ENCODE results near the gene FBXO2.

FBXO2 gene

DNA sequence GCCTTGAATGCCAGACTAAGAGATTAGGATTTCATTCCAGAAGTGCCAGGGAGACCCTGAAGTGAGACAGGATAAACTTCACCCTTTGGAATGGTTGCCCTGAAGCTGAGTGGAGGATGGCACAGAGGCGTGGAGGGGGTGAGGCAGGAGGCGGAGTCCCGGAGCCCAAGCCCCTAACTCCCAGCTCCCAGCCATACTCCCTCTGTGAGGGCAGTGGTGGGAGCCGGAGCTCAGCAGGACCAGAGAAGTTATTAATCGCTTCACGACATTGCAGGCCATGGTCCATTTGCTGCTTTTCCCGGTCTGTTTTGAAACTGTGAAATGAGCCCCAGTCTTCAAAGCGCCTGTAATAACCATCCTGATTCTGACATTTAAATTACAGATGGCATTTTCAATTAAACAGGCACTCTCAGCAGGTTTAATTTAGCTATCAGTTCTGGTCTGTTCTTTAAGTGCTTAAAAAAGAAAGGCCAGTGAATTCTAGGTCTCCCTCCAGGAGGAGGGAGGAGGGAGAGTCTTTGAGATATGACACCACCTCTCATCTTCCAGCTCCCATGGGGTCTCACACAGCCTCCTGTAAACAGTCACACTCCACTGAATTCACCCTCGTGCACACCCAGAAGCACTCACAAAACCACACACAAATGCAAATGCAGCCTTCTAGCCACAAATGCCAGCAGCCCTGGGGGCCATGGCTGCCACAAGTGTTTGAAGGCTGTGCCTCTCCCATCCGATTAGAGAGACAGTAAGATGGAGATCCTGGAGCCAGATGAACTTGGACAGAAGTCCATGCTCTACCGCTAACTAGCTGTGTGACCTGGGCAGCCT is 19.6 kb downstream of the FBXO2 start:
- peaks cover 14% of the 10 kb centered on the region for H3K27me3 ChIP-seq (ENCODE audit: control insufficient read depth, insufficient read depth, low read length)
- no peak overlapping the region for H3K4me3 ChIP-seq (ENCODE audit: low read length)
- no peak overlapping the region for H3K9ac ChIP-seq (ENCODE audit: low read length)
- no peaks in the 10 kb centered on the region for H3K9me3 ChIP-seq (ENCODE audit: control insufficient read depth, low read length)
- H3K4me1 ChIP-seq (ENCODE audit: control insufficient read depth, insufficient read depth, low read length), result no peaks in the 10 kb centered on the region
- H3K36me3 ChIP-seq (ENCODE audit: control insufficient read depth, insufficient read depth, low read length), result no peaks in the 10 kb centered on the region

DNA sequence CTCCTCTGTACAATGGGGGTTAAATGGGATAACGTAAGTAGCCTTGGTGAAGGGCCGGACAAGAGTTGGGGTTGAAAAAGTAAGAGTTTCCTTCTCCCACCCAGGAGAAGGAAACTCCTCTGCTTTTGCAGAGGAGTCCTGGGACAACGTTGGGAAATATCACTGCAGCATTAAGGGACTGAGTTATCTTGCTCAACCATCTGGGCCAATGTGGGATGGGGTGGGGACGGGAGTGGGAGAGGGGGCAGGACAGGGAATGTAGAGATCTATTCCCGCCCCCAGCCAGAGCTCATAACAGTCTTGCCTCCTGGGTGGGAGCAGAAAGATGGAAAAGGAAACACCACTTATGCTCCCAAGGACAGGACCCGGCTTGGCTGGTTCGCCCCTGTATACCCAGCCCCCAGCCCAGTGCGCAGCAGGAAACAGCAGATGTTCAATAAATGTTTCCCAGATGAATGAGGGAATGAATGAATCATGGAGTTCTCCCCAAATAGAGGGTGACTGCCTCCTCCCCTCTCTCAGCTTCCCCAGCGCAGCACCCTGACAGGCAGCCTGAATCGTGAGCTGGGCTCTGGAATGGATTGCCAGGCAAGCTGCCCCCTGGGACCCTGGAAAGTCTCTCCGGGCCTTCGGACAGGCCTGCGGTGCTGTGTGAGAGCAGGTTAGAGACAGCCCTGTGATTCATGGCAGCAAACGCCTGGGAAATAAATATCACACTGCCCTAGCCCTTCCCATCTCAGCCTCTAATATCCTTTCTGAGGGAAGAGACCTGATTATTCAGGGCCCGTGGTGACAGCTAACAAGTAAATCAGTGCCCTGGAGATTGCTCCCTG is 24.8 kb downstream of the FBXO2 start:
- Histone ChIP-seq H3K27me3 (ENCODE audit: control insufficient read depth, insufficient read depth, low read length) (no peaks in the 10 kb centered on the region), H3K4me3 (ENCODE audit: low read length) (no peak overlapping the region), H3K4me1 (ENCODE audit: control insufficient read depth, insufficient read depth, low read length) (no peaks in the 10 kb centered on the region), H3K36me3 (ENCODE audit: control insufficient read depth, insufficient read depth, low read length) (no peaks in the 10 kb centered on the region), H3K9me3 (ENCODE audit: control insufficient read depth, low read length) (no peaks in the 10 kb centered on the region), H3K9ac (ENCODE audit: low read length) (no peak overlapping the region)

DNA sequence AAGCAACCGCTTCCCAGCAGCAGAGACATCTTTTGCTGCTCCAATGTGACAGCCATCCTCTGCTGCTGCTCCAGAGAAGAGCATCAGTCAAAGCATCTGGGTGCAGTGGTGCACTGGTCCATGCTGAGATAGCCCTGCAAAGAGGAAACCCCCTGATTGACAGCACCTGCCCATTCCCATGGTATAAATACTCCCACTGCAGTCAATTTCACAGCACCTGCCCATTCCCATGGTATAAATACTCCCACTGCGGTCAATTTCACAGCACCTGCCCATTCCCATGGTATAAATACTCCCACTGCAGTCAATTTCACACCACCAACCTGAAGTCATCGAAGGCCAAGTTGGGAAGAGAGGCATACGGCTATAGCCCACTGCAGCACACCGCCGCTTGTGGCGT is 25.5 kb downstream of the FBXO2 start:
- H3K4me3 ChIP-seq (ENCODE audit: low read length), result no peak overlapping the region

DNA sequence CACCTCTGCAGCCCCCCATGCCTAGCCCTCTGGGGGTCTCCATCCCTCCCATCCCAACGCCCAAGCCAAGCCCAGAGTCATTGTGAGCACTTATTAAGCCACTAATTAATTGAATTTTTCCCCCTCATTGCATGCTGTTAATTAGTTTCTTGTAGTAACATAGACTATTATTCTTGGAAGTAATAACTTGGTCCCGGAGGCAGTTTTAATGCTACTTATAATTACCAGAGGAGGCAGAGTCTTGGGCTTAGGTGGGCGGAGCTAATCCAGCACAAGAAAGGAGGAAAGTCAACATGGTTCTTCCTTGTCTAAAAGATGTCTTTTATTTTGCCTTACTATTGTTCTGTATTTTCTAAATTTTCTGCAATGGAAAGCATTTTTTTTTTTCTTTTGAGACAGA is 27.7 kb downstream of the FBXO2 start:
- Histone ChIP-seq H3K9ac (ENCODE audit: low read length) (no peak overlapping the region), H3K4me3 (ENCODE audit: low read length) (no peak overlapping the region), H3K36me3 (ENCODE audit: control insufficient read depth, insufficient read depth, low read length) (no peaks in the 10 kb centered on the region), H3K9me3 (ENCODE audit: control insufficient read depth, low read length) (no peaks in the 10 kb centered on the region), H3K27me3 (ENCODE audit: control insufficient read depth, insufficient read depth, low read length) (no peaks in the 10 kb centered on the region), H3K4me1 (ENCODE audit: control insufficient read depth, insufficient read depth, low read length) (no peaks in the 10 kb centered on the region)

More for the DNA sequence above, 25.5 kb downstream of the FBXO2 start:
- no peaks in the 10 kb centered on the region for H3K27me3 ChIP-seq (ENCODE audit: control insufficient read depth, insufficient read depth, low read length)
- H3K36me3 ChIP-seq (ENCODE audit: control insufficient read depth, insufficient read depth, low read length), result no peaks in the 10 kb centered on the region
- H3K9ac ChIP-seq (ENCODE audit: low read length), result no peak overlapping the region
- H3K9me3 ChIP-seq (ENCODE audit: control insufficient read depth, low read length), result no peaks in the 10 kb centered on the region
- no peaks in the 10 kb centered on the region for H3K4me1 ChIP-seq (ENCODE audit: control insufficient read depth, insufficient read depth, low read length)

DNA sequence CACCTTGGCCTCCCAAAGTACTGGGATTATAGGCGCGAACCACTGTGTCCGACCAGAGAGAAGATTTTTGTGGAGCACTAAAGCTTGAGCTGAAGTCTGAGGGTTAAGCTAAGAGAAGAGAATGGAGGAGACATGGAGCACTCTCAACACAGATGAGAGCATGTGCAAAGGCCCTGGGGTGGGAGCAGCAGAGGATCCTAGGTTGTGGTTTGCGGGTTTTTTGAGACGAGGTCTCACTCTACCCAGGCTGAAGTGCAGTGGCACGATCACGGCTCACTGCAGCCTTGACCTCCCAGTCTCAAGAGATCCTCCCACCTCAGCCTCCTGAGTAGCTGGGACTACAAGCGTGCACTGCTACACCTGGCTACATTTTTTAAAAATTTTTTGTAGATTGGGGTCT is 30.5 kb downstream of the FBXO2 start:
- Histone ChIP-seq H3K9me3 (ENCODE audit: control insufficient read depth, low read length) (no peaks in the 10 kb centered on the region), H3K36me3 (ENCODE audit: control insufficient read depth, insufficient read depth, low read length) (no peaks in the 10 kb centered on the region), H3K4me1 (ENCODE audit: control insufficient read depth, insufficient read depth, low read length) (no peaks in the 10 kb centered on the region), H3K27me3 (ENCODE audit: control insufficient read depth, insufficient read depth, low read length) (no peaks in the 10 kb centered on the region), H3K9ac (ENCODE audit: low read length) (no peak overlapping the region), H3K4me3 (ENCODE audit: low read length) (no peak overlapping the region)

DNA sequence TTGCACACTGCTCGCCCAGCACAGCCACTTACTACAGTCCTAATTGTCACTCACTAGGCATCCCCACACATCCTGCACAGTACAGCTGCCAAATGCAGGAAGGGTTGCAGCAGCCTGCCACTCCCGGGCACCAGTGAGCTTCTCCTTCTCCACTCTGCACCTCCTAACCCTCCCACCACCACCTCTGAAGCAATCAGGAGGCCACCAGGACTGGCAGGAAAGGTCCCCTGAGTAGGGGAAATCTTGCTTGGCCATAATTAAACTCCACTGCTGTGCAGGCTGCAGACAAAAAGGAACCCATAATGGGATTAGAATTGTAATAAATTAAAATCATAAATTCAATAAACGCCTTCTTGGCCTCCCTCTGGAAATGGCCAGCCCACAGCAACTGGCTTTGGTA is 31.8 kb downstream of the FBXO2 start:
- Histone ChIP-seq H3K4me1 (ENCODE audit: control insufficient read depth, insufficient read depth, low read length) (no peaks in the 10 kb centered on the region), H3K9ac (ENCODE audit: low read length) (no peak overlapping the region), H3K27me3 (ENCODE audit: control insufficient read depth, insufficient read depth, low read length) (no peaks in the 10 kb centered on the region), H3K9me3 (ENCODE audit: control insufficient read depth, low read length) (no peaks in the 10 kb centered on the region), H3K4me3 (ENCODE audit: low read length) (no peak overlapping the region), H3K36me3 (ENCODE audit: control insufficient read depth, insufficient read depth, low read length) (no peaks in the 10 kb centered on the region)

DNA sequence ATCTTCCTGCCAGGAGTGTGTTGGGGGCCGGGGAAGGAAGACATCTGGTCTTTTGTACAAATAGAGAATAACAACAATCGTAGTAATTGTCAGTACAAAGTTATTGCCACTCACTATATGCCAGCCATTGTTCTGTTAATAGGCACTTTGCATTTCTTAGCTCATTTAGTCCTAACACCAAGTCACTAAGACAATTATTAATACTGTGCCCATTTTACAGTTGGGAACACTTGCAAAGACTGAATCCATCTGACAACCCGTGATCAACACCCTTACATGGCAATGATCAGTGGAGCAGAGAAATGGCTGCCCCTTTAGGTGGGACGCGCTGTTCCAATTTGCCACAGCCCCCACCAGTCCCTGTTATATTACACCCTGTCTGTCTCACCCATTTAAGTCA is 33.3 kb downstream of the FBXO2 start:
- H3K4me3 ChIP-seq (ENCODE audit: low read length), result no peak overlapping the region
- peaks cover 4% of the 10 kb centered on the region for H3K27me3 ChIP-seq (ENCODE audit: control insufficient read depth, insufficient read depth, low read length)
- H3K9ac ChIP-seq (ENCODE audit: low read length), result no peak overlapping the region
- no peaks in the 10 kb centered on the region for H3K4me1 ChIP-seq (ENCODE audit: control insufficient read depth, insufficient read depth, low read length)
- no peaks in the 10 kb centered on the region for H3K9me3 ChIP-seq (ENCODE audit: control insufficient read depth, low read length)
- no peaks in the 10 kb centered on the region for H3K36me3 ChIP-seq (ENCODE audit: control insufficient read depth, insufficient read depth, low read length)

DNA sequence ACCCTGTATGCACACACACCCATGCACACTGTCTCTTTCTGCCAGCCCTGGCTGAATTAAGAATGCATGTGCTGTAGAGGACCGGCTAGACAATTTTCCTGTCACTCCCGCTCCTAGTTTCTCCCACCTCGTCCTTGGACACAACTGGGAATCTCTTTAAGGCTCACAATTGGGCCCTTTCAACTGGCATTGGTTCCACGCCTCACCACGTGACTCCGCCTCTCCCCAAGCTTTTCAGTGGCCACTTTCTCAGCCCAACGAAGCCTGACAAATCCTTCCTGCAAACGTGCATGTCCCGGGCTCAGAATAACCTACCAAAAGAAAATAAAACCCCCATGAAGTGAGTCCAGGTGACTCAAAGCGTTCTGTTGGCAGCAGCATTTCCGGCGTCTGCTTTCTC is 33.8 kb downstream of the FBXO2 start:
- Histone ChIP-seq H3K27me3 (ENCODE audit: control insufficient read depth, insufficient read depth, low read length) (peaks cover 4% of the 10 kb centered on the region), H3K9ac (ENCODE audit: low read length) (no peak overlapping the region)

DNA sequence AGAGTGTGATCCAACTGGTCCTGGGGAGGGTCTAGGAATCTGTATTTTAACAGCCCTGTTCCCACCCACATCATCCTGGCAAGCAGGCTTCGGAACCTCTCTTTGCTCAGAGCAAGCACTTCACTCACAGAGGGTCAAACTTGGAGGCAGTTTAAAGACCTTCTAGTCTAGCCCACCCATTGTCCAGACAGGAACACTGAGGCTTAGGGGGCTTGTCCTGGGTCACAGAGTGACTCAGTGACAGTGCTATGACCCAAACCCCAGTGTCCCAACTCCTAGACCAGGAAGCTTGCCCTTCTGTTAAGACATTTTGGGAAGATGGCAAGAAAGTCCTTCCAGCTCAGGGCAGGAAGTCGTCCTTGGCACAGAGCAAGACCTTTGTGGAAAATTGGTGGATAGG is 36.5 kb downstream of the FBXO2 start:
- Histone ChIP-seq H3K4me1 (ENCODE audit: control insufficient read depth, insufficient read depth, low read length) (no peaks in the 10 kb centered on the region), H3K9me3 (ENCODE audit: control insufficient read depth, low read length) (no peaks in the 10 kb centered on the region), H3K36me3 (ENCODE audit: control insufficient read depth, insufficient read depth, low read length) (no peaks in the 10 kb centered on the region), H3K4me3 (ENCODE audit: low read length) (no peak overlapping the region), H3K9ac (ENCODE audit: low read length) (no peak overlapping the region), H3K27me3 (ENCODE audit: control insufficient read depth, insufficient read depth, low read length) (peaks cover 4% of the 10 kb centered on the region)

More for the DNA sequence above, 33.8 kb downstream of the FBXO2 start:
- no peaks in the 10 kb centered on the region for H3K4me1 ChIP-seq (ENCODE audit: control insufficient read depth, insufficient read depth, low read length)
- no peaks in the 10 kb centered on the region for H3K36me3 ChIP-seq (ENCODE audit: control insufficient read depth, insufficient read depth, low read length)
- no peaks in the 10 kb centered on the region for H3K9me3 ChIP-seq (ENCODE audit: control insufficient read depth, low read length)
- H3K4me3 ChIP-seq (ENCODE audit: low read length), result no peak overlapping the region

DNA sequence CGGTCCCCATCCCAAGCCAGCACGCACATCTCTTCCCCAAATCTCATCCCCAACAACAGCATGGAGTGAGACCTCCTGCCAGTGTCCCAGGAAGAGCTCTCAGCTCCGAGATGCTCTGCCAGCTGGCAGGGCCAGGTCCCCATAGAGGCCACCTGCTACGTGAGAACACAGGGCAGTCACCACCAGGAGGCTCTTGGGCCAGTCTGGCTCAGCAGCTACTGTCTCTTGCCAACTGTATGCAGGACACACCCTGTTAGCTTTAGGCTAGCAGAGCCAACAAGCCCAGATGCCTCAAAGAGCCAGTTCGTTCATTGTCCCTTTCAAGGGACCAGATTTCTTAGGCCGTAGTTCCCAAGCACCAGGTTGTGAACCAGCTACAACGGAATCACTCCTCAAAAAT is 36.9 kb downstream of the FBXO2 start:
- H3K9ac ChIP-seq (ENCODE audit: low read length), result no peak overlapping the region
- H3K36me3 ChIP-seq (ENCODE audit: control insufficient read depth, insufficient read depth, low read length), result no peaks in the 10 kb centered on the region
- no peak overlapping the region for H3K4me3 ChIP-seq (ENCODE audit: low read length)
- no peaks in the 10 kb centered on the region for H3K9me3 ChIP-seq (ENCODE audit: control insufficient read depth, low read length)
- no peaks in the 10 kb centered on the region for H3K4me1 ChIP-seq (ENCODE audit: control insufficient read depth, insufficient read depth, low read length)
- H3K27me3 ChIP-seq (ENCODE audit: control insufficient read depth, insufficient read depth, low read length), result peaks cover 4% of the 10 kb centered on the region

DNA sequence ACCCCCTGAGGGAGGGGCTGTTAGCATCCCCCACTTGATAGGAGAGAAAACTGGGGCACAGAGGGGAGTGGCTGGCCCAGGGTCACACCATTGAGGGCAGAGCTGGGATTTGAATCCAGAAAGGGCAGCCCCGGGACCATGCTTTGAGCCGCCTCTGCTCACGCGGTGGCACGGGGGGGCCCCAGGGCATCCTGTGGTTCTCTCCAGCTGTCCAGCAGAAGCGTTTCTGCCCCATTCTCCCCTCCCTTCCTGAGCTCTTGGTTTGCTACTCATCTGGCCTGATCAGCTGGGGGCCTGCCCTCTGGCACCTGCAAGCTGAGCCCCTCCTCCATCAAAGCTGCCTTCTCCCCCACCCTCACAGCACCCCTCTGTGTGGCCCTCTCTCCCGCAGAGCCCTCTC is 37.5 kb downstream of the FBXO2 start:
- Histone ChIP-seq H3K27me3 (ENCODE audit: control insufficient read depth, insufficient read depth, low read length) (peaks cover 4% of the 10 kb centered on the region), H3K9me3 (ENCODE audit: control insufficient read depth, low read length) (no peaks in the 10 kb centered on the region), H3K4me1 (ENCODE audit: control insufficient read depth, insufficient read depth, low read length) (no peaks in the 10 kb centered on the region), H3K4me3 (ENCODE audit: low read length) (no peak overlapping the region), H3K9ac (ENCODE audit: low read length) (no peak overlapping the region), H3K36me3 (ENCODE audit: control insufficient read depth, insufficient read depth, low read length) (no peaks in the 10 kb centered on the region)

DNA sequence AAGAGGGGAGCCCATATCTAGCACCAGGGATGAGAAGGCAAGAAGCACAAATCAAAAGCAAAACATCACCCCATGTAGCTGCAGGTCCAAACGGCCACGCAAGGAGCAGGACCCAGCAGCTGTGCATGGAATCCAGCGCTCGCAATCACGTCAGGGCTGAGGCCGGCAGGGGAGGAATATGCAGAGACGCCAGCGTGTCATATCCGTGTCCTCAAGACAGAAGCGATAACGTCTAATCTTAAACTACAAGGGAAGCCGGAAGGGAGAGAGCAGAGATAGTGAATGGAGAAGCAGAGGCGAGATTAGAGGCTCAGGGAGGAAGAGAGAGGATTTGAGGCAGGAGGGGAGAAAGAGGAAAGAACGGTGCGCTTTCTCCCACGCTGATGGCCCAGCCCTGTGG is 39.1 kb downstream of the FBXO2 start:
- H3K36me3 ChIP-seq (ENCODE audit: control insufficient read depth, insufficient read depth, low read length), result no peaks in the 10 kb centered on the region
- H3K4me1 ChIP-seq (ENCODE audit: control insufficient read depth, insufficient read depth, low read length), result no peaks in the 10 kb centered on the region
- no peak overlapping the region for H3K4me3 ChIP-seq (ENCODE audit: low read length)
- H3K27me3 ChIP-seq (ENCODE audit: control insufficient read depth, insufficient read depth, low read length), result peaks cover 4% of the 10 kb centered on the region
- no peak overlapping the region for H3K9ac ChIP-seq (ENCODE audit: low read length)
- no peaks in the 10 kb centered on the region for H3K9me3 ChIP-seq (ENCODE audit: control insufficient read depth, low read length)

All from mucosa of stomach (tissue), 1 donor.